Neural cell (in vitro differentiated cells): ENCODE measurements around the gene VSIR. TPM values are rescaled to one million over a fixed set of nuclear protein-coding genes. Genes with fewer than 3 reads are reported as not detected.

ENCODE experiments used
- H2AFZ ChIP-seq: fragments of 200-600, 300-800 bp; sonication (generic), shearing (Covaris generic); 2 replicates; pipeline ENCODE4 v1.6.0; 2014; ENCODE audit warnings: low read depth, mild to moderate bottlenecking, antibody characterized with exemption, low read length, moderate library complexity
- H3F3A ChIP-seq: fragments of 200-600 bp; shearing (Covaris generic); 2 replicates; pipeline ENCODE4 v1.6.1; 2016; ENCODE audit warnings: mild to moderate bottlenecking, moderate library complexity, mixed read lengths, antibody characterized with exemption, low read length; ENCODE audit not compliant: insufficient read depth, poor library complexity, severe bottlenecking
- H3K27ac ChIP-seq: fragments of 200-600, 300-800 bp; sonication (generic), shearing (Covaris generic); 2 replicates; pipeline ENCODE4 v1.5.1; 2014; ENCODE audit warnings: mild to moderate bottlenecking, low read length, moderate library complexity
- H3K27me3 ChIP-seq: fragments of 300-800, 200-600 bp; sonication (generic), shearing (Covaris generic); 2 replicates; pipeline ENCODE4 v1.6.0; 2014; ENCODE audit warnings: mild to moderate bottlenecking, low read depth, low read length, moderate library complexity; ENCODE audit not compliant: insufficient read depth
- H3K36me3 ChIP-seq: fragments of 300-800, 200-600 bp; sonication (generic), shearing (Covaris generic); 2 replicates; pipeline ENCODE4 v1.5.1; 2014; ENCODE audit warnings: mild to moderate bottlenecking, antibody characterized with exemption, low read length, moderate library complexity; ENCODE audit not compliant: insufficient read depth
- H3K4me2 ChIP-seq: fragments of 300-800, 200-600 bp; sonication (generic), shearing (Covaris generic); 2 replicates; pipeline ENCODE4 v1.6.0; 2014; ENCODE audit warnings: mild to moderate bottlenecking, low read length
- H3K4me3 ChIP-seq: fragments of 300-800, 200-600 bp; sonication (generic), shearing (Covaris generic); 2 replicates; pipeline ENCODE4 v1.5.1; 2014; ENCODE audit warnings: mild to moderate bottlenecking, low read length, moderate library complexity
- H3K79me2 ChIP-seq: fragments of 200-600 bp; shearing (Covaris generic); replicated peaks from 2 replicates; pipeline ENCODE4 v1.6.0; 2014; ENCODE audit warnings: mild to moderate bottlenecking, low read length, moderate library complexity; ENCODE audit not compliant: insufficient read depth
- H3K9ac ChIP-seq: fragments of 300-800, 200-600 bp; sonication (generic), shearing (Covaris generic); 2 replicates; pipeline ENCODE4 v1.6.1; 2016; ENCODE audit warnings: mild to moderate bottlenecking, low read length, mixed read lengths
- H3K9me2 ChIP-seq: fragments of 200-600 bp; shearing (Covaris generic); 2 replicates; pipeline ENCODE4 v1.6.1; 2016; ENCODE audit warnings: mild to moderate bottlenecking, low read length, mixed read lengths; ENCODE audit not compliant: insufficient read depth
- H3K9me3 ChIP-seq: fragments of 200-600, 300-800 bp; sonication (generic), shearing (Covaris generic); 2 replicates; pipeline ENCODE4 v1.6.1; 2016; ENCODE audit warnings: mild to moderate bottlenecking, mixed run types, low read length, moderate library complexity, mixed read lengths
- H4K20me1 ChIP-seq: fragments of 200-600 bp; shearing (Covaris generic); 2 replicates; pipeline ENCODE4 v1.6.1; 2016; ENCODE audit warnings: mild to moderate bottlenecking, mixed run types; ENCODE audit not compliant: insufficient read depth
- CTCF ChIP-seq: fragments of 450-650 bp; IDR thresholded peaks from 2 replicates; pipeline ENCODE4 v1.5.1; 2014; ENCODE audit warnings: antibody characterized with exemption, mild to moderate bottlenecking, moderate library complexity; ENCODE audit not compliant: poor library complexity, severe bottlenecking
- EP300 ChIP-seq: fragments of 450-650 bp; conservative IDR thresholded peaks from 2 replicates; pipeline ENCODE4 v1.6.1; 2014; ENCODE audit warnings: antibody characterized with exemption, mild to moderate bottlenecking, moderate library complexity; ENCODE audit not compliant: poor library complexity, severe bottlenecking
- EZH2 ChIP-seq: fragments of 200-600, 300-800 bp; shearing (Covaris generic), sonication (generic); IDR thresholded peaks from 2 replicates; pipeline ENCODE4 v1.6.1; 2014; ENCODE audit warnings: antibody characterized with exemption, low read length, borderline replicate concordance, mild to moderate bottlenecking; ENCODE audit not compliant: insufficient read depth, poor library complexity, severe bottlenecking
- MXI1 ChIP-seq: fragments of 450-650 bp; conservative IDR thresholded peaks from 2 replicates; pipeline ENCODE4 v1.6.1; 2014; ENCODE audit warnings: antibody characterized with exemption, mild to moderate bottlenecking; ENCODE audit not compliant: poor library complexity, severe bottlenecking
- POLR2AphosphoS5 ChIP-seq: IDR thresholded peaks from 2 replicates; pipeline ENCODE4 v1.6.1; 2012
- RAD21 ChIP-seq: fragments of 450-650 bp; conservative IDR thresholded peaks from 2 replicates; pipeline ENCODE4 v1.6.1; 2014; ENCODE audit warnings: antibody characterized with exemption, mild to moderate bottlenecking, moderate library complexity
- REST ChIP-seq: IDR thresholded peaks from 2 replicates; pipeline ENCODE4 v1.6.1; 2012; ENCODE audit warnings: borderline replicate concordance
- SMC3 ChIP-seq: fragments of 450-650 bp; conservative IDR thresholded peaks from 2 replicates; pipeline ENCODE4 v1.6.1; 2014; ENCODE audit warnings: antibody characterized with exemption, mild to moderate bottlenecking, moderate library complexity; ENCODE audit not compliant: poor library complexity
- TAF1 ChIP-seq: IDR thresholded peaks from 2 replicates; pipeline ENCODE4 v1.6.1; 2012; ENCODE audit warnings: low read depth
- polyA plus RNA-seq: library from polyadenylated mRNA; depleted of rRNA; stranded (reverse); fragments of >200 nt; gene quantifications from 2 replicates; pipeline ENCODE4 v1.2.3, GENCODE V29; 2014

VSIR gene
- polyA plus RNA-seq, 1 donor from 2014 or later = not detected

GRCh38 chr10:71789871-71790270 lies 16.6 kb upstream of the VSIR start:
- H3K27me3 ChIP-seq = no peaks in the 10 kb centered on the region
- H3K79me2 ChIP-seq = no peaks in the 10 kb centered on the region
- H3K9me2 ChIP-seq = no peaks in the 10 kb centered on the region
- no peak overlapping the region for H3K27ac ChIP-seq
- H2AFZ ChIP-seq = no peak overlapping the region
- H4K20me1 ChIP-seq = no peaks in the 10 kb centered on the region
- no peak overlapping the region for H3K9ac ChIP-seq
- H3K9me3 ChIP-seq = no peaks in the 10 kb centered on the region
- no peak overlapping the region for H3K4me2 ChIP-seq
- no peak overlapping the region for H3K4me3 ChIP-seq
- no peaks in the 10 kb centered on the region for H3K36me3 ChIP-seq
- TF ChIP-seq REST (no peak), POLR2AphosphoS5 (no peak), EP300 (no peak), MXI1 (no peak), EZH2 (no peak), SMC3 (no peak), RAD21 (no peak), TAF1 (no peak), CTCF (no peak)
- H3F3A ChIP-seq = no peaks in the 10 kb centered on the region

- TF ChIP-seq POLR2AphosphoS5 = no peak
- no peak for TF ChIP-seq RAD21
- no peak for TF ChIP-seq MXI1
- TF ChIP-seq SMC3 = no peak
- TF ChIP-seq EZH2 = no peak
- no peak for TF ChIP-seq TAF1
- no peak for TF ChIP-seq REST
- H3K4me3 ChIP-seq = no peak overlapping the region
- H3K9ac ChIP-seq = no peak overlapping the region
- no peaks in the 10 kb centered on the region for H3K79me2 ChIP-seq
- H4K20me1 ChIP-seq = no peaks in the 10 kb centered on the region
- H3K9me2 ChIP-seq = no peaks in the 10 kb centered on the region
- no peak overlapping the region for H3K27ac ChIP-seq
- no peak overlapping the region for H3K4me2 ChIP-seq
- H3F3A ChIP-seq = no peaks in the 10 kb centered on the region
- H2AFZ ChIP-seq = no peak overlapping the region
- H3K27me3 ChIP-seq = no peaks in the 10 kb centered on the region
- no peaks in the 10 kb centered on the region for H3K36me3 ChIP-seq
- no peaks in the 10 kb centered on the region for H3K9me3 ChIP-seq
Measured at GRCh38 chr10:71788954-71789353, 15.6 kb upstream of the VSIR start.
